ENCODE data around the gene PEG3.
"Not testable (repeated sequence)": the region's sequence is repeated elsewhere in the genome, so short reads cannot be mapped to it uniquely, and the experiment has no call there.

The PEG3 gene

GRCh38 chr19:56840451-56841192, at the start of gene PEG3, which contains the start of gene ZIM2:
PEG3 (minus strand) TSS chr19:56840726; CDS start chr19:56824655, 16,071 bp downstream.
ZIM2 (minus strand) TSS chr19:56840726; CDS start chr19:56824277, 16,449 bp downstream.
- DNase-seq (ENCODE audit: low spot score): peak; percentile 86

DNA sequence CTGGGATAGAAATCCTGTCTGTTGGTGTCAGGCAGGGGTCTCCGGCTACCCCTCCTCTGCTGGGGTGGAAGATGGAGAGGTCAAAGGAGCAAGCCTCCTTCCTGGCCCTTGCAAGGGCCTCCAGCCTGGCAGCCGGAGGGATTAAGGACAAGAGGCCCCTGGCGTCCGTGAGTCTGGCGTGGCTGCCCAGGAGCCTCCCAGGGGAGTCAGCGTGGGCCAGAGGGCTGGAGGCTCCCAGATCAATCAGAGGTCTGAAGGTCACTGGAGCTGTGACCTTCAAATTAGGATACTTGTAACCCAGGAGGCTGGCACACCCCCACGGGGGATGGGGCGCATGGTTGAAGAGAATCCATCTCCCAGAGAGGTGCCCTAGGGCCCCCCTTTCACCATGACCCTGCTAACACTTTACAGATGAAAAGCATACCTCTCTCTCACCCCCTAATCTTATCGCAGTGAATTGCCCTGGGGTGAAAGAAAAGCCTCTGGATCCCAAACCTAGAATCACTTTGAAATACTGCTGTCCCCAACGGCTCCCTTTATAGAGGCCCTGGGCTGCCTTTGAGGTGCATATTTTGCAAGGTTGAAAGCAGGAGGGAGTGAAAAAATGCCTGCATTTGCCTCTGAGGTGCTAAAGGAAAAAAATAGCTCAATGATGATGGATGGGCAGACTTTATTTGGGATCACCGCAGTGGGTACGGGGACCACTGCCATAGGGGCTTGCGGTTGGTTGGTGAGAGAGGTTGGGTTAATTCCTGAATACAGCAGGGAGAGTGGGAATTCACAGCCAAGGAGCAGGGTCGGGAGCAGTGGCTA, 44.9 kb upstream of the PEG3 start:
- no peak for DNase-seq (ENCODE audit: low spot score)

DNA sequence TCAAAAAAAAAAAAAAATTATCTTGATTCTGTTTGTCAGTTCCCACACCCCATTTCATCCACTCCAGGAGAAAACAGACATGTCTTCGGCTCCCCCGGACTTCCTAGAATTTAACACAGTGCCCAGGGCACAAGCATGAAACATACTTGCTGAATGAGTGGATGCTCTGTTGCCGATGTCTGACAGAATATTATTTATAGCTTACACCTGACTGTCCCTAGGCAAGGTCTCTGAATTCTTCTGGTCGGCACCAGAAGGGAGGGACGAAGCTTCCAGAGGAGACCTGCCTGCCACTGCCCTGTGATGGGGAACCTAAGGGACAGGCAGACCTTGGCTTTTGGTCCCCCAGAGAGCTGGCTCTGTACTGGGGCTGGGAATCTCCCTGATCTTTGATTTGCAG, 43.9 kb upstream of the PEG3 start:
- no peak for DNase-seq (ENCODE audit: low spot score)

DNA sequence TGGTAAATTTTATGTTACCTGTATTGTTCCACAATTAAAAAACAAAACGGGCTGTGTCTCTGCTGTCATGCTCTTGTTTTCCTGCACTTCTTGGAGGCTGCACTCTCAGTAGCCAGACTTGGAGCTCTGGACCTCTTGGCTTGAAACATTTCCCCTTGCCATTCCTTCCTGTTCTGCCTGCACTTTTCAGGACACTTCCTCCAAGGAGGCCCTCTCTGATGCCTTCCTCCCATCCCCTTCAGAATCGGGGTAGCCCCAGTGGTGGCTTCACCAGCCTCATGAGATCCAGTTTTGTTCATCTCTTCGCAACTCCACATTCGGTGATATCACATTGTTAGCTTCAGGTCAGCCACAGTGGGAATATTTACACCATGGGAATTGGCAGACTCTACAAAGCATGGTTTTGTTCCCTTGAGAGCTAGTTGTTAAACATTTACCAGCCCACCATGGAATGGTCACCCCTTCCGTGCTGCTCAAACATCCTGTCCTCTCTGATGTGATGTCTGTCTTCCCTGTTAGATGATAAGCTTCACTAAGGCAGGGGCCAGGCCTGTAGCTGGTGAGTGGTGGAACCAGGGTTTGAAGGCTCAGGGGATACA, 40.2 kb upstream of the PEG3 start:
- no peak for DNase-seq (ENCODE audit: low spot score)

- DNase-seq (ENCODE audit: low spot score): no peak
Observed at GRCh38 chr19:56877069-56877715, 36.7 kb upstream of the PEG3 start.

GRCh38 chr19:56875717-56876116, 35.2 kb upstream of the PEG3 start:
- no peak for DNase-seq (ENCODE audit: low spot score)

- no peak for DNase-seq (ENCODE audit: low spot score)
Observed at GRCh38 chr19:56874530-56874929, 34.0 kb upstream of the PEG3 start.

DNA sequence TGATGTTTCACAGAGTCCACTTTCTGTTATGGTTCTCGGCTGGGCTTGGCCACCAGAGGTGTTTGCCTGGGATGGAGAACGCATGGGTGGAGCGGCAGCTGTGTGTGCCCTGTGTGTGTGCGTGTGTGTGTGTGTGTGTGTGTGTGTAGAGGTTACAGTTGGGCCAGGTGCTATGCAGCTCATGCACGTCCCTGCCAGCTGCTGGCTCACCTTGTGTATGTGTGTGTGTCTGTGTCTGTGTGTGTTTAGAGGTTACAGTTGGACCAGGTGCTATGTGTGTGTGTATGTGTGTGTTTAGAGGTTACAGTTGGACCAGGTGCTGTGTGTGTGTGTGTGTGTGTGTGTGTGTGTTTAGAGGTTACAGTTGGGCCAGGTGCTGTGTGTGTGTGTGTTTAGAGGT, 33.0 kb upstream of the PEG3 start:
- no peak for DNase-seq (ENCODE audit: low spot score)

DNA sequence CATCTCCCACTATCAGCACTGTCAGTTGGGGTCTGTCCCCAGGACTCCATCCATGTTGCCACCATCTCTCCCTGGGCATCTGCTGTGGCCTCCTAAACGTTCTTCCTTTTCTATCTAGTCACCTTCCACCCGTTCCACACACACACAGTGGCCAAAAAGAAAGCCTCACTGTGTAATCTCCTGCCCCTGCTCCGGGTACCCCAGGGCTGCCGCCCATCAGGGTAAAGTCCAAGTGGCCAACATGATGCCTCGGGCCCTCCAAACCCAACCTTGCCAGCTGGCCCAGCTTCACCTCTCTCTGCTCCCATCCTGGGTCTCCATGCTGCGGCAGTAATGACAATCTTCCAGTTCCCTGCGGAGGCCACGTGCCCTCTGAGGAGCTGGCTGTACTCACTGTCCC, 29.4 kb upstream of the PEG3 start:
- DNase-seq (ENCODE audit: low spot score): no peak

DNA sequence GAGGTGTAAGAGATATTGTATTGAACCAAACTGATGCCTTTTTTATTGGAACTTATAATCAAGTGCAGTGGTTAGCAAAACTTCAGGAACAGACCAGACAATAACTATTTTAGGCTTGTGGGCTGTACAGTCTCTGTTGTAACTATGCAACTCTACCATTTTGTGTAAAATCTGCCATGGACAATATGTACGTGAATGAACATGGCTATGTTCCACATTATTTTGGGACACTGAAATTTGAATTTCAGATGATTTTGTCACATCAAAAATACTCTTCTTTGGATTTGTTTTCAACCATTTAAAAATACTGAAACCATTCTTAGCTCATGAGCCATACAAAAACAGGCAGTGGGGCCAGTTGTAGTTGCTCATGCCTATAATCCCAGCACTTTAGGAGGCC, 27.9 kb upstream of the PEG3 start:
- DNase-seq (ENCODE audit: low spot score): no peak

GRCh38 chr19:56866538-56866937, 26.0 kb upstream of the PEG3 start:
- DNase-seq (ENCODE audit: low spot score): no peak

DNA sequence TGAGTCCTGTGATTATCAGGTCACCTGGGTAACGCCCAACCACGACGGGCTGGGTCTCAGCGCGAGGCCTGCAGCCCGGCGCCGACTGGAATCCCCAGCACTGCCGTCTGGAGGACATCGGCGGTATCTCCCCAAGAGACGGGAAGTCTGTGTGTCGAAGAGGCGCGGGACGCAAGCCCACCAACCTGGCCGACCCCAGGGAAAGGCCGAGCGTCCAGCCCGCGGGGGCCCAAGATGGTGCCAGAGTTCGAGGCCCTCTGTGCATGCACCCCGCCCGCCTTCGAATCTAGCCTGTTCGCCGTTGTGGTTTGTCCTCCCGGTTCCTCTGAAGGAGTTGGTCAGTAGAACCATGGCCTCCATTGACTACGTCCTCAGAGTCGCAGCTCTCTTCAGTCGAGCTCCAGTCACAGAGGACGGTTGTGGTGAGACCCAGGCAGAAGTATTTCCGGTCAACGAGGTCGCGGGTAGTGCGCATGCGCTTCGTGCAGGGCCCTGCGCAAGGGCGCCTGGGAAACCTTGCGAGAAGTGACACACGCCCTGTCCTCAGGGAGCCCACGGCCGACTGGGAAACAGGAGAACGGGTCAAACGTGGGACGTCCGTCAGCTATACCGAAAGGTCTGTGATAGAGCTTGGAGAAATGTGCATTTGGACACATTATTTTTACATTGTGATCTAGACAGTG, 24.1 kb upstream of the PEG3 start:
- DNase-seq (ENCODE audit: low spot score): no peak

DNA sequence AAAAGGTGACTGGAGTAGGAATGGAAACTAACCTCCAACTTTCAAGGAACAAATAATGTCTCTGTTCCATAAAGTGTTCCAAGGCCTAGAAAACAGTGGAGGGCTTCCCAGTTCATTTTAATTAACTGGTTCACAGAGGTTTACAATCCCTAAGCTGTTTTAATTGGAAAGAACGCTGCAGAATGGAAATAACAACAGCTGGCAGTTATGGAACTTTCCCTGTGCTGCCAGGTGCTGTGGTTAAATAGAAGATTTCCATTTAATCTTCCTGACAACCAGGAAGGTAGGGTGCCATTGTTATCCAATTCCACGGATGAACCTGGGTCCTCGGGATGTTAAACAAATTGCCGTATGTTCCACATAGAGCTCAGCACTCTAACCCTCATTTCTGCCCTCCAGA, 22.2 kb upstream of the PEG3 start:
- peak; percentile 39 for DNase-seq (ENCODE audit: low spot score)

DNA sequence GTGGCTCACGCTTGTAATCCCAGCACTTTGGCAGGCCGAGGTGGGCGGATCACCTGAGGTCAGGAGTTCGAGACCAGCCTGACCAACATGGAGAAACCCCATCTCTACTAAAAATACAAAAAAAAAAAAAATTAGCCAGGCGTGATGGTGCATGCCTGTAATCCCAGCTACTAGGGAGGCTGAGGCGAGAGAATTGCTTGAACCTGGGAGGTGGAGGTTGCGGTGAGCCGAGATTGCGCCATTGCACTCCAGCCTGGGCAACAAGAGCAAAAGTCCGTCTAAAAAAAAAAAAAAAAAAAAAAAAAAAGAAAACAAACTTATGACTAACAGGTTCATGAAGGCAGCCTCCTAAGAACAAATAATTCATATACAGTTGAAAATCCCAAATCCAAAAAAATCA, 19.9 kb upstream of the PEG3 start:
- DNase-seq (ENCODE audit: low spot score): not testable (repeated sequence)

- no peak for DNase-seq (ENCODE audit: low spot score)
Observed at GRCh38 chr19:56858026-56858425, 17.5 kb upstream of the PEG3 start.

DNA sequence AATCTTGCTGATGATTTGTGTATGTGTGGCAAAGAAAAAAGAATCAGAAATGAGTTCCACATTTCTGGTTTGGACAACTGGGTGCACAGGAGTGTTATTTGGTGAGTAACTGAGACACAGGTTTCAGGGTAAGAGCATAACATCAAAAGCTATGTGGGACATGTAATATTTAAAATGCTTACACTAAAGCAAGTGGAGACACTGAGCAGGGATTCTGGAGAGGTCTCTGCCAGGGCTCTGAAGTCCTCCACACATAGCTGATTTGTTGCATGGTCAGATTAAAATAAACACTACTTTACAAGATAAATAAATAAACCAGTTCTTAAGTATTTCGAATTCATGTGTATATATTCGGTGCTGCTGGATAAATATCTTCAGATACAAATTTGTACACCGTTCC, 16.3 kb upstream of the PEG3 start:
- no peak for DNase-seq (ENCODE audit: low spot score)

- not testable (repeated sequence) for DNase-seq (ENCODE audit: low spot score)
Observed at GRCh38 chr19:56852361-56852760, 11.8 kb upstream of the PEG3 start.

DNA sequence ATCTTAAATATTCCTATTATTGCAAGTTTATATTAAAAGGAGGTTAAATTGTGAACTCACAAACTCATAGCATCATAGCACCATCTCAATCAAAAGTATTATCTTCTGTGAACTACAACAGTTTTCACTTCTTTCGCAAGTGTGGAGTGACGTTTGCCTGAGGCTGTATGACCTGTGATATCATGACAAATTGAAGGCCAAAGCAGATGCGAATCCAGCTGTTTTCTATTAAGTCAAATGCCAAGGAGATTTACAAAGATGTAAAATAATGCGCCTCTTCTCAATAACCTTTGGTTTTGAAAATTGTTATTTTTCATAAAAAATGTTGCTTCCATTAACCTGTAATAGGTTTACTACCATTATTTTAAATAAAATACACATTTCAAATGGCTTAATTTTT, 7.6 kb upstream of the PEG3 start:
- no peak for DNase-seq (ENCODE audit: low spot score)

DNA sequence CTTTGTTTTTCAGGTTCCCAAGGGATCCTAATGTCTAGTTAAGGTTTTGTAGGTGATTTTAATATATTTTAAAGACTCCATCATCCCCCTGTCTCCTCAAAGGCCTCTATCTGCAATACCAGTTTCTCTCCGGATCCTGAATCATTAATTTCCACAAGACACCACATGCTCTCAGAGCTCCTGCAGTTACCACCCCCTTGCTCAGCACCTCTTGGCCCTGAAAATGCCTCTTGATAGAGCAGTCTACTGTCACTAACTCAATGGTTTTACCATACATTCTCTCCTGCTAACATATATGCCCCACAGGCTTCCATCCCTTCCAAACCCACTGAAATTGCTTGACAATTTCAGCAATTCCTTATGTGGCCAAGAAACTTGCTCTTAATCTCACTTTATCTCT, 1.9 kb upstream of the PEG3 start:
- no peak for DNase-seq (ENCODE audit: low spot score)

DNA sequence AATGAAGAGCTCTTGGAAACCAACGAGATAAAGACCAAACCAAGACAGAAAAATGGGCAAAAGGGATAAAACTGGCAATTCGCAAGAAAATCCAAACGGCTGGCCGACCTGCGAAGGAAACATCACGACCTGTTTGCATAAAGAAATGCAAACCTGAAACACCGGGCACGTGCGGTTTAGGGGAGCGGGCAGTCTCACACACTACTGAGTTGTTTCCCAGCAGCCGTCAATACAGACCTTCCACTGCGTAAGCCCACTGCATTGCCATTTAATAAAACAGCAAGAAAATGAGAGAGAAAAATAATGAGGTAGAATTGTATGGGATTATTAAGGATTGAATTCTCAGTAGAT, 642 bp upstream of the PEG3 start:
- DNase-seq (ENCODE audit: low spot score): no peak

DNA sequence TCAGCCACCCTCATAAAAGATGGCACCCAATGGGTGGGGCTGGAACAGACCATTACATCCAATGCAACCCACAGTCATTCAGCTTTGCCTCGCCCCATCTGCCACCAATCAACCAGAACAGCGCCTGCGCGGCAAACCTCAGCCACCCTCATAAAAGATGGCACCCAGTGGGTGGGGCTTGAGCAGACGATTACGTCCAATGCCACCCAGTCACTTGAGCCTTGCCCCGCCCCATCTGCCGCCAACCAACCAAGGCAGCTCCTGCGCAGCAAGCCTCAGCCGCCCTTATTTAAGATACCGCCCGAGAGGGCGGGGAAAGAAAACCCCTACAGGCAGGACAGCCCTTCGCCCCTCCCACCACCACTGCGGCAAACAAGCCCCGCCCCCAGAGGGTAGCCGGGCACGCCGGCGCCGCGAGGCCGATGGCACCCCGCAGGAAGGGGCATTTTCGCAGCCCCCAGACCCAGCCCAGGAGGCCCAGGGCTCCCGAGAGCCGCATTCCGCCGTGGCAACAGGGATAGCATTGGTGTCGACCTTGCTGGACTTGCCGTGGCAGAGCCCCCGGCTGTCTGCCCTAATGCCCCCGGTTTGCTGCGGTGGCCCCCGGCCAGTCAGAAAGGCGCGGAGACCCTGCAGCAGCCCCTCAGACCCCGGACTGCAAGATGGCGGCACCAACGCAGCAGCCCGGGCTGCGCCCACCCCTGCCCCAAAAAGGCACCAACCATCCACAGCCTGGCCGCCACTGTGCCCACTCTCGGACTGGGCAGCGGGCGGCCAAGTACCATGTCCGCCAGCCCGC, 675 bp downstream of the PEG3 start:
- DNase-seq (ENCODE audit: low spot score): peak; percentile 79

All from D341Med (cell line).